Measurements from ENCODE around the gene TTLL5. TPM values are rescaled to one million over a fixed set of nuclear protein-coding genes. Genes with fewer than 3 reads are reported as not detected.

The TTLL5 gene
- total RNA-seq, 1 donor from 2014 or later = 51.9 TPM

DNA sequence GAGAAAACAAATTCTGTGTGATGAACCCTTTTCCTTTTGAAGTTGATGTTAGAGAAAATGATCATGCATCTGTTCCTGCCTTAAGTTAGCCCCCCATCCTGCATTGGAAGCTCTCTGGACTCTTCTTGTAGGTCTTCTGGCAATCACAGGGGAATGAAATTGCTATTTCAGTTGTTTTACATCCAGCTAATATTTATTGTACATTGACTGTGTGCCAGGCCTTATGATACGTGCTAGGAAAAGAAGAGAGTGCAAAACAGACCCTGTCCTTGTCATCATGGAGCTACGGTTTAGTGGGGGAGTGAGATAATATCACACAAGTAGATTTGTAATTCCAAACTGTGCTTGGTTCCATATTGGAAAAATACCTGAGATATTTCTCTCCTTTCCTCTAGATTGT lies 202.2 kb downstream of the TTLL5 start:
- Mint-ChIP-seq H3K27ac (no peak overlapping the region), H3K36me3 (ENCODE audit: insufficient read depth) (no peaks in the 10 kb centered on the region), H3K27me3 (no peaks in the 10 kb centered on the region), H3K4me1 (ENCODE audit: low read depth) (peaks cover 10% of the 10 kb centered on the region), H3K4me3 (ENCODE audit: low read depth) (no peak overlapping the region), H3K9me3 (ENCODE audit: low read depth) (no peaks in the 10 kb centered on the region)
- DNase-seq (ENCODE audit: low spot score, unreplicated experiment) = no peak
- TF ChIP-seq, protein P1, sequence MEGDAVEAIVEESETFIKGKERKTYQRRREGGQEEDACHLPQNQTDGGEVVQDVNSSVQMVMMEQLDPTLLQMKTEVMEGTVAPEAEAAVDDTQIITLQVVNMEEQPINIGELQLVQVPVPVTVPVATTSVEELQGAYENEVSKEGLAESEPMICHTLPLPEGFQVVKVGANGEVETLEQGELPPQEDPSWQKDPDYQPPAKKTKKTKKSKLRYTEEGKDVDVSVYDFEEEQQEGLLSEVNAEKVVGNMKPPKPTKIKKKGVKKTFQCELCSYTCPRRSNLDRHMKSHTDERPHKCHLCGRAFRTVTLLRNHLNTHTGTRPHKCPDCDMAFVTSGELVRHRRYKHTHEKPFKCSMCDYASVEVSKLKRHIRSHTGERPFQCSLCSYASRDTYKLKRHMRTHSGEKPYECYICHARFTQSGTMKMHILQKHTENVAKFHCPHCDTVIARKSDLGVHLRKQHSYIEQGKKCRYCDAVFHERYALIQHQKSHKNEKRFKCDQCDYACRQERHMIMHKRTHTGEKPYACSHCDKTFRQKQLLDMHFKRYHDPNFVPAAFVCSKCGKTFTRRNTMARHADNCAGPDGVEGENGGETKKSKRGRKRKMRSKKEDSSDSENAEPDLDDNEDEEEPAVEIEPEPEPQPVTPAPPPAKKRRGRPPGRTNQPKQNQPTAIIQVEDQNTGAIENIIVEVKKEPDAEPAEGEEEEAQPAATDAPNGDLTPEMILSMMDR (IDR thresholded peaks at IDR 0.05; ENCODE audit: unreplicated experiment) = no peak

DNA sequence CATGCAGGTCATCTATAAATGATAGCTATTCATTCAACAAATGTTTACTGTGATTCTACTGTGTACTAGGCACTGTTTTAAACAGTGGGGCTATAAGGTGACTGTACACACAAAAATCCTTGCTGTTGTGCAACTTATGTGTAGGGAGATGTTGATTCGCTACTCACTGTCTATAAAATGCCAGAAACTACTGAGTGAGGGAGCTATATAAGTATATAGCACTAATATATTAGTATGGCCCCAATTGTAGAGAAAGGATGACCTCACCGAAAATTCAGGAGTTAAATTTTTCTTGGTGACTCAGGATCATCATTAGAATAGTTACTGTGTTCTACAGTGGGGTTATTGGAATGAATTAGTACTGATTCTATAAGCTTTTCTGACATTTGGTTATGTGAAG lies 203.3 kb downstream of the TTLL5 start:
- Mint-ChIP-seq H3K4me3 (ENCODE audit: low read depth) (no peak overlapping the region), H3K9me3 (ENCODE audit: low read depth) (no peaks in the 10 kb centered on the region), H3K36me3 (ENCODE audit: insufficient read depth) (no peaks in the 10 kb centered on the region), H3K27me3 (no peaks in the 10 kb centered on the region), H3K4me1 (ENCODE audit: low read depth) (peaks cover 19% of the 10 kb centered on the region), H3K27ac (no peak overlapping the region)
- DNase-seq (ENCODE audit: low spot score, unreplicated experiment) = no peak
- TF ChIP-seq, protein P1 (IDR thresholded peaks at IDR 0.05; ENCODE audit: unreplicated experiment) = no peak

DNA sequence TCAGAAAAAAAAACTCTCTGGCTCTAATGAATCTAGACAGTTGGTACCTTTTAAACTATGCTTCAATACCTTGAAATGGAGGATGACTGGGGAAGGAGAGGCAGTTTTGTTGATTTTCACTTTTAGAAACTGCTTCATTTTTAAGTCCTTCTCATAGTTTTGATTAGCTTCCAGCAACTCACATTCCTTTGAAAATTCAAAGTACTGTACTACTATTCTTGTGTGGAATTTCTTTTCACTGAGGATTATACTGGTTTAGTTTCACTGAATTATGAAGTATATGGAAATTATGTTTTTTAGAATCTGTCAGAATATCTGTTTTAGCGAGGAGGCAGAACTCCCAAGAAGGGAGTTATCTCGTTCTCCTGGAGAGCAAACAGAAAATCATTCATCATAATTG lies 204.5 kb downstream of the TTLL5 start:
- H3K27me3 Mint-ChIP-seq = no peaks in the 10 kb centered on the region
- H3K4me3 Mint-ChIP-seq (ENCODE audit: low read depth) = no peak overlapping the region
- no peak for DNase-seq (ENCODE audit: low spot score, unreplicated experiment)
- H3K27ac Mint-ChIP-seq = no peak overlapping the region
- peaks cover 19% of the 10 kb centered on the region for H3K4me1 Mint-ChIP-seq (ENCODE audit: low read depth)
- no peaks in the 10 kb centered on the region for H3K9me3 Mint-ChIP-seq (ENCODE audit: low read depth)
- TF ChIP-seq, protein P1 (IDR thresholded peaks at IDR 0.05; ENCODE audit: unreplicated experiment) = no peak
- H3K36me3 Mint-ChIP-seq (ENCODE audit: insufficient read depth) = no peaks in the 10 kb centered on the region

DNA sequence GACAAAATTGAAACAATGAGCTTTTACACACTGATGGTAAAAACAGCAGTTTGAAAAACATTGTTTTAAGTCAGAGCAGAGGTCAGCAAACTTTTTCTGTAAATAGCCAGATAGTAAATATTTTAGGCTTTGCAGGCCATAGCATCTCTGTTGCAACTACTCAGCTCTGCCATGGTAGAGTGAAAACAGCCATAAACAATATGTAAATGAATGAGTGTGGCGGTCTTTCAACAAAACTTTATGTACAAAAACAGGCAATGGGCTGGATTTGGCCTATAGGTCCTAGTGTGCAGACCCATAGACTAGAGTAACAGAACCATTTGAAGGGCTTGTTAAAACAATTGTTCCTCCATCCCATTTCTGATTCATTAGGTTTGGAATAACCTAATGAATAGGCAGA lies 205.9 kb downstream of the TTLL5 start:
- Mint-ChIP-seq H3K27me3 (no peaks in the 10 kb centered on the region), H3K4me3 (ENCODE audit: low read depth) (no peak overlapping the region), H3K36me3 (ENCODE audit: insufficient read depth) (no peaks in the 10 kb centered on the region), H3K9me3 (ENCODE audit: low read depth) (no peaks in the 10 kb centered on the region), H3K4me1 (ENCODE audit: low read depth) (peaks cover 25% of the 10 kb centered on the region), H3K27ac (peak overlapping the region; percentile 45)
- TF ChIP-seq, protein P1 (IDR thresholded peaks at IDR 0.05; ENCODE audit: unreplicated experiment) = no peak
- DNase-seq (ENCODE audit: low spot score, unreplicated experiment) = no peak

DNA sequence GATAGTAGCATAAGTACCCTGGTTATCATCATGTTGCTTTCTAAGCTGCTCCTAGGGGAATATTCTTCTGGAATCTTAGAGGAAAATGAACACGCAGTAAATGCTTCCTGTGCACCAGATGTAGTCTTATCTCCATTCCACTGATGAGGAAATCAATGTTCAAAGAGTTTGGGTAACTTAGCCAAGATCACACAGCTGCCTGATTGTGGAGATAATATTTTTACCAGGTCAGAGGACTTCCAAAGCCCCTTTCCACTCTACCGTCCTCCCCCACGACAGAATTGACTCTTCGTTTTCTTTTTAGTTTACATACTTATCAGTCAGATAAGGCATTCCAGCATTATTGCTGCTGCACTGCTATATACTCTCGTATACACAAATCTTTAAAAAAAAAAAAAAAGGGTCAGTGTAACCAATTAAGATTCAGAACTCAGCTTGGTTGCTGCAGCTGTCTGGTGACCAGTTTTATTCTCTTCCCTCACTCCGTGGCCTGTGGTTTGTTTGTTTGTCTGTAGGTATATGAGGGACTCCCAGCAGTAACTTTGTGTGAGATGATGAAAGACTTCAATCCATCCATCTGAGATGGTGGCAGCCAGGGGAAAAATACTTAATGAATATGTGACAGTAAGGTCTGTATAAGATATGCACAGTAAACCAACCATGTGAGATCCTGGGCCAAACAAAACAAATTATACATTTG lies 210.3 kb downstream of the TTLL5 start:
- no peak for DNase-seq (ENCODE audit: low spot score, unreplicated experiment)
- no peak overlapping the region for H3K4me3 Mint-ChIP-seq (ENCODE audit: low read depth)
- no peaks in the 10 kb centered on the region for H3K9me3 Mint-ChIP-seq (ENCODE audit: low read depth)
- TF ChIP-seq, protein P1 (IDR thresholded peaks at IDR 0.05; ENCODE audit: unreplicated experiment) = no peak
- no peaks in the 10 kb centered on the region for H3K27me3 Mint-ChIP-seq
- H3K4me1 Mint-ChIP-seq (ENCODE audit: low read depth) = peaks cover 28% of the 10 kb centered on the region
- peaks cover 6% of the 10 kb centered on the region for H3K36me3 Mint-ChIP-seq (ENCODE audit: insufficient read depth)
- H3K27ac Mint-ChIP-seq = peak overlapping the region; percentile 60
